ENCODE measurements around the gene TTC19. TPM values are rescaled to one million over a fixed set of nuclear protein-coding genes. Genes with fewer than 3 reads are reported as not detected.
"Not testable (repeated sequence)": the region's sequence is repeated elsewhere in the genome, so short reads cannot be mapped to it uniquely, and the experiment has no call there.

TTC19 gene
- total RNA-seq, 2 experiments from 2014 or later = 21.0 to 22.6 TPM

DNA sequence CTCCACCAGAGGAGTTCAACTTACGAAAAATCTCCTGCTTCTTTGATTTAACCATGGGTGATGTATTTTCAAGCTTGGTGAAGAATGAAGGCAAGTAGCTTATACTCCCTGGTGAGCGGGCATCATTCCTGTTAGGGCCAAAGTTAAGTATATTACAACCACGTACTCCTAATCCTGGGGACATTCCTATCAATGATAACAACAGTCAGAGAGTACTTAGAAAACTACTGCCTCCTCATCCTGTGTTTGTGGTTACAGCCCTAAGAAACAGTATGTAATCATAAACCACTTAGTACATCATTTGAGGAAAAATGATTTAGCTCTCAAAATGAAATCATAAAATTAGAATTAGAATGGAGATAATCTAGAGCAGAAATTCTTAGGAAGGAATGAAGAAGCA lies 47.3 kb downstream of the TTC19 start:
- no peak for DNase-seq
- Mint-ChIP-seq H3K9me3 (no peaks in the 10 kb centered on the region), H3K27me3 (no peaks in the 10 kb centered on the region), H3K4me3 (no peak overlapping the region), H3K36me3 (peaks cover 38% of the 10 kb centered on the region), H3K4me1 (ENCODE audit: low read depth) (peaks cover 8% of the 10 kb centered on the region), H3K27ac (peak overlapping the region; percentile 49)
- ChIA-PET POLR2A (interaction anchor here (1.0 kb wide), 1 partner anchor 46 kb away, joined by 3 read pairs; no protein-coding TSS in a partner anchor), CTCF (interaction anchor here (1.3 kb wide), 1 partner anchor 16 kb away, joined by 8 read pairs; no protein-coding TSS in a partner anchor)
- intact Hi-C loops (cut with micrococcal nuclease) = no loop called here

DNA sequence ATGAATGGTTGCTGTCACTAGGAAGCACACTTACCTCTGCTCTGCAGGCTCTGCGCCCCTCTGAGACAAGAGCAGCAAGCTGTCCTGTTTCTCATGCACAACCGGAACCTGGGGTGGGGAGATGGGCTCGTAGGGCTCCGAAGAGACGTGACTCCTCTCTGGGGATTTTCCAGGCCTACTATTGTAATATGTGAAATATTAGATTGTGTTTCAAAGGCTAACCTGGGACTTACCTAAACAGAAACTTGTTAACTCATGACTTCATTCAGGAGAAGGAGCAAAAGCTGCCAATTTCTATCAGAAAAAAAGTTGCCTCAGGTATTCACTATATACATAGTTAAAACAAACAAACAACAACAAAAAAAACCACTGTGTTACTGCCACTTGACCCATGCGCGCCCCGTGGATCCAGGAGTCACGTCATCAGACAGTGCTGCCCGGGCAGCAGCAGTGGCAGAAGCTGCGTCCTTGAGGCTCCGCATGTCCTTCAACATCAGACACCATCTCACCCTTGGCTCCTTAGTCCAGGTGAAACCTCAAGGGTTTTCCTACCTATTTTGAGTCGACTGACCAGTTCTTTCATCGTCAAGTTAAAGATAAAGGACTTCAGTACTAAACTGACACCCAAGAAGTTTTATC lies 49.3 kb downstream of the TTC19 start:
- Mint-ChIP-seq H3K27me3 (no peaks in the 10 kb centered on the region), H3K36me3 (peaks cover 46% of the 10 kb centered on the region), H3K27ac (no peak overlapping the region), H3K9me3 (no peaks in the 10 kb centered on the region), H3K4me3 (no peak overlapping the region), H3K4me1 (ENCODE audit: low read depth) (peaks cover 9% of the 10 kb centered on the region)
- ChIA-PET CTCF (no interaction called here), POLR2A (no interaction called here)
- intact Hi-C loops (cut with micrococcal nuclease) = no loop called here
- no peak for DNase-seq

DNA sequence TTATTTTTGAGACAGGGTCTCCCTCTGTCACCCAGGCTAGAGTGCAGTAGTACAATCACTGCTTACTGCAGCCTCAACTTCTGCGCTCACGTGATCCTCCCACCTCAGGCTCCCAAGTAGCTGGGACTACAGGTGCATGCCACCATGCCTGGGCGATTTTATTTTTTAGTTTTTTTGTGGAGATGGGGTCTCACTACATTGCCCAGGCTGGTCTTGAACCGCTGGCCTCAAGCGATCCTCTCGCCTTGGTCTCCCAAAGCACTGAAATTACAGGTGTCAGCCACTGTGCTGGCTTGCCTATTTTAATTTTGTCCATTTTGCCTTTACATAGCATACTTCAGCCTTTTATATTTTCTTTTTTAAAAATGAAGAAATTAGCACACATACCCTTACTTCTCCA lies 51.2 kb downstream of the TTC19 start:
- Mint-ChIP-seq H3K27me3 (no peaks in the 10 kb centered on the region), H3K4me1 (ENCODE audit: low read depth) (peaks cover 9% of the 10 kb centered on the region), H3K4me3 (no peak overlapping the region), H3K9me3 (no peaks in the 10 kb centered on the region), H3K27ac (no peak overlapping the region), H3K36me3 (peaks cover 54% of the 10 kb centered on the region)
- ChIA-PET CTCF (no interaction called here), POLR2A (no interaction called here)
- no peak for DNase-seq
- intact Hi-C loops (cut with micrococcal nuclease) = no loop called here

DNA sequence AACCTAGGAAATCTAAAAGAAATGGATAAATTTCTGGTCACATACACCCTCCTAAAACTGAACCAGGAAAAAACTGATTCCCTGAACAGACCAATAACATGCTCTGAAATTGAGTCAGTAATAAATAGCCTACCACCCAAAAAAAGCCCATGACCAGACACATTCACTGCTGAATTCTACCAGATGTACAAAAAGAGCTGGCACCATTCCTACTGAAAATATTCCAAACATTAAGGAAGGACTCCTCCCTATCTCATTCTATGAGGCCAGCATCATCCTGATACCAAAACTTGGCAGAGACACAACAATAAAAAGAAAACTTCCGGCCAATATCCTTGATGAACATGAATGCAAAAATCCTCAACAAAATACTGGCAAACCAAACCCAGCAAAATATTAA lies 52.9 kb downstream of the TTC19 start:
- Mint-ChIP-seq H3K4me1 (ENCODE audit: low read depth) (peaks cover 3% of the 10 kb centered on the region), H3K4me3 (no peak overlapping the region), H3K27me3 (no peaks in the 10 kb centered on the region), H3K36me3 (peaks cover 52% of the 10 kb centered on the region), H3K27ac (peak overlapping the region; percentile 10), H3K9me3 (no peaks in the 10 kb centered on the region)
- ChIA-PET CTCF (no interaction called here), POLR2A (no interaction called here)
- intact Hi-C loops (cut with micrococcal nuclease) = no loop called here
- DNase-seq = no peak

DNA sequence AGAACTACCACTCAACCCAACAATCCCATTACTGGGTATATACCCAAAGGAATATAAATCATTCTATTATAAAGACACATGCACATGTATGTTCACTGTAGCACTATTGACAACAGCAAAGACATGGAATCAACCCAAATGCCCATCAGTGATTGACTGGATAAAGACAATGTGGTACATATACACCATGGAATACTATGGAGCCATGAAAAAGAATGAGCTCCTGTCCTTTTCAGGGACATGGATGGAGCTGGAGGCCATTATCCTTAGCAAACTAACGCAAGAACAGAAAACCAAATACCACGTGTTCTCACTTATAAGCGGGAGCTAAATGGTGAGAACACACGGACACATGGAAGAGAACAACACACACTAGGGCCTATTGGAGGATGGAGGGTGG lies 55.5 kb downstream of the TTC19 start:
- POLR2A ChIA-PET; intact Hi-C loops (cut with micrococcal nuclease); H3K4me3 Mint-ChIP-seq; H3K4me1 Mint-ChIP-seq (ENCODE audit: low read depth); H3K27me3 Mint-ChIP-seq; H3K9me3 Mint-ChIP-seq; H3K27ac Mint-ChIP-seq; CTCF ChIA-PET; DNase-seq: not testable (repeated sequence)
- peaks cover 58% of the 10 kb centered on the region for H3K36me3 Mint-ChIP-seq

DNA sequence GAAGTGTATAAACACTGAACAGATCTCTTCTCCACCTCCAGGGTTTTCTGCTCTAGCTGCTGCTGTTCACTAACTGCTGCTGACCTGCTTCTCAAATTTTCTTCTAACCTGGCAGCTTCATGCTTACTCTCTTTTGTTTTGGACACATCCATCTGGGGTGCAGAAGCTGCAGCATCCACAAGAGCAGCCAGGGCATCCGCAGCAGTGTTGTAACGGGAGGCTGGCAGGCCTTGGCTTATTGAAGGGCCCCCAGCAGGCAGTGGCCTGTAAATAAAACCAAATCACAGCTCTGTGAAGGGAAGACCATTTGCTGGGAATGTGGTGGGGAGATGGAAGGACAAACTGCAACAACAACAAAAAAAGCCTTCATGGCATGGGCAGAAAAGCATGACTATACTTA lies 62.0 kb downstream of the TTC19 start:
- CTCF ChIA-PET = no interaction called here
- DNase-seq = no peak
- H3K27ac Mint-ChIP-seq = no peak overlapping the region
- H3K4me3 Mint-ChIP-seq = no peak overlapping the region
- peaks cover 48% of the 10 kb centered on the region for H3K36me3 Mint-ChIP-seq
- no peaks in the 10 kb centered on the region for H3K9me3 Mint-ChIP-seq
- POLR2A ChIA-PET = no interaction called here
- H3K4me1 Mint-ChIP-seq (ENCODE audit: low read depth) = peaks cover 5% of the 10 kb centered on the region
- no peaks in the 10 kb centered on the region for H3K27me3 Mint-ChIP-seq
- intact Hi-C loops (cut with micrococcal nuclease) = no loop called here

DNA sequence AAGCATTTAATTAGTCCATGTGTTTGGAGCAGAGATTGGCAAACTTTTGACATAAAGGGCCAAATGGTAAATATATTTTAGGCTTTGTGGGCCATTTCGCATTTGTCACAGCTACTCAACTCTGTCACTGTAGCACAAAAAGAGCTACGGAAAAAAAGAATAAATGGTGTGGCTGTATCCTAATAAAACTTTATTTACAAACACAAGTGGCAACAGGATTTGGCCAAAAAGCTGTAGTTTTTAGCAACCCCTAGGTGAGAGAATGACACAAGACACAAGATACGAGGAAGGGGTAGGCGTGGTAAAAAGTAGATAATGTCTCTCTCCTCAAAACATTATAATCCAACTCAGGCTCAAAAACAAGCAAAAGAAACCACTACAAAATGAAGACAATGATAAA lies 66.5 kb downstream of the TTC19 start:
- Mint-ChIP-seq H3K4me1 (ENCODE audit: low read depth) (peaks cover 11% of the 10 kb centered on the region), H3K27me3 (no peaks in the 10 kb centered on the region), H3K27ac (no peak overlapping the region), H3K9me3 (no peaks in the 10 kb centered on the region), H3K36me3 (peaks cover 56% of the 10 kb centered on the region), H3K4me3 (no peak overlapping the region)
- CTCF ChIA-PET = no interaction called here
- intact Hi-C loops (cut with micrococcal nuclease) = no loop called here
- DNase-seq = no peak
- POLR2A ChIA-PET = no interaction called here

DNA sequence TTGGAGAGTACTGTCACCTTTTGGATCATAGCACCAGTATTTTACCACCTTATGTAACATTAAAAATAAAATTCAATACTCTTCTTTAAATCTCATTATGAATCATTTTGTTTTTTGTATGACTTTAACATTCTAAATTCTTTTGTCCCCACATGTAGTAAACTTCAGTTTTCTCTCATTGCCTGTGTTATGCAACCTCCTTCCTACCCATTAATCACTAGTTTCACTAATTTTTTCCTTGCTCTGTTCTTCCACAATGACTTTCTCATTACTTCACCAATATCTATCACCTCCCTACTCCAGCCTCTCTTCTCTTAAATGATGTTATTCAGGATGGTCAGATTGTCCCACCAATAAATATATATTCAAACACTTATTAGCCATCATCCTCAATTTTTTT lies 68.7 kb downstream of the TTC19 start:
- Mint-ChIP-seq H3K27ac (peak overlapping the region; percentile 20), H3K36me3 (peaks cover 53% of the 10 kb centered on the region), H3K4me3 (no peak overlapping the region), H3K27me3 (no peaks in the 10 kb centered on the region), H3K9me3 (no peaks in the 10 kb centered on the region), H3K4me1 (ENCODE audit: low read depth) (peaks cover 11% of the 10 kb centered on the region)
- intact Hi-C loops (cut with micrococcal nuclease) = no loop called here
- ChIA-PET CTCF (no interaction called here), POLR2A (no interaction called here)
- DNase-seq = no peak

DNA sequence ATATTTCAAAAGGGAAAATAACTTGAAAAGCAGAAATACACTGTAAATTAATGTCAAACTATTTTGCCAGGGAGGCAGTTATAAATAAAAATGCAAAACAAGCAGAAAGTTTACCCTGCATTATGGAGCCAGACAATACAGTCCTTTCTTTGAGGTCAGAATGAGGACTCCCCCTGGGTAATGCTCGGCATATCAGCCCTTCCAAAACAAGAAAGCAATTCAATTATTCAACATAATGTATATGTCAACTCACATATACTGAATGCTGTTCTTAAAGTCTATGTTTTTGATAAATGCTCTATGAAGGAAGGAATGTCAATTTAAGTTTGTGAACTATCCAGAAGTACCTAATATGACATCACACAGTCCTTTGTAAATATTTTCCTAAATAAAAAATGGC lies 72.4 kb downstream of the TTC19 start:
- H3K4me1 Mint-ChIP-seq (ENCODE audit: low read depth) = peaks cover 11% of the 10 kb centered on the region
- H3K9me3 Mint-ChIP-seq = no peaks in the 10 kb centered on the region
- CTCF ChIA-PET = interaction anchor here (0.9 to 1.2 kb wide), 3 partner anchors 32 to 281 kb away, joined by 3 to 4 read pairs (median 3); partner anchors contain the start of gene CENPV
- peaks cover 49% of the 10 kb centered on the region for H3K36me3 Mint-ChIP-seq
- intact Hi-C loops (cut with micrococcal nuclease) = no loop called here
- H3K27ac Mint-ChIP-seq = no peak overlapping the region
- POLR2A ChIA-PET = no interaction called here
- H3K4me3 Mint-ChIP-seq = no peak overlapping the region
- no peaks in the 10 kb centered on the region for H3K27me3 Mint-ChIP-seq
- DNase-seq = no peak

DNA sequence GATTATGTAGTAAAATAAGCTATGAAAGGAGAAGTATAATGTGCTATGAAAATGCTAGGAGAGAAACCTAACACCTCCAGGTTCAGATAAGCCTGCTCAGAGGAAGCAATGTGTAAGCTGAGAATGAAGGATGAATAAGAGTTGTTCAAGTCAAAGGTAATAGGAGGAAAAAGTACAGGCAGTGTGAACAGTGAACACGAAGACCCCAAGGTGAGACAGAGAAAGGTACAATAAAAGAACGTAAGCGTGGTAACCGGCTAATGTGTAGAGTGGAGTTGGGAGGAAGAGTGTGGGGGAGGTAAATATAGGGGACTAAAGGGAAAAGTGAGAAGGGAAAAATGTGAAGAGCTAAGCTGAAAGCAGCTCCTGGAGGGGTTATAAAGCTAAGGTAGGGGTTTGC lies 74.2 kb downstream of the TTC19 start:
- Mint-ChIP-seq H3K27me3 (no peaks in the 10 kb centered on the region), H3K27ac (no peak overlapping the region), H3K4me1 (ENCODE audit: low read depth) (peaks cover 3% of the 10 kb centered on the region), H3K36me3 (peaks cover 44% of the 10 kb centered on the region), H3K4me3 (no peak overlapping the region), H3K9me3 (no peaks in the 10 kb centered on the region)
- CTCF ChIA-PET = no interaction called here
- intact Hi-C loops (cut with micrococcal nuclease) = no loop called here
- POLR2A ChIA-PET = no interaction called here
- no peak for DNase-seq

DNA sequence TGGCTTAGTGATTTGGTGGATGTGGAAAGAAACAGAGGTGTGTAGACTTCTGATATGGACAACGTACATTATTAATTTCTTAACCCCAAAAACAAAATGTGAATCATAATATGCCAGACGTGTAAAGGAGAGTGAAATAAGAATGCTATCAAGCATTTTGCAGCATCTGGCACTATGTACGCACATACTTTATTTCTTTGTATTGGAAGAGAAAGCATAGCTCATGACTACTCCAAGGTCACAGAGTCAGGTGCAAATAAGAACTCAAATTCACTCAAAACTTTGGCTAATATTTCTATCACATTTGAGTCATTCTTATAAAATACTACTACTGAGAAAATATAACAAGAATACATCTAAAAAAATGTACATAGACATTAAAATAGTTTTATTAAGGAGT lies 74.8 kb downstream of the TTC19 start:
- intact Hi-C loops (cut with micrococcal nuclease) = no loop called here
- H3K27ac Mint-ChIP-seq = no peak overlapping the region
- POLR2A ChIA-PET = no interaction called here

DNA sequence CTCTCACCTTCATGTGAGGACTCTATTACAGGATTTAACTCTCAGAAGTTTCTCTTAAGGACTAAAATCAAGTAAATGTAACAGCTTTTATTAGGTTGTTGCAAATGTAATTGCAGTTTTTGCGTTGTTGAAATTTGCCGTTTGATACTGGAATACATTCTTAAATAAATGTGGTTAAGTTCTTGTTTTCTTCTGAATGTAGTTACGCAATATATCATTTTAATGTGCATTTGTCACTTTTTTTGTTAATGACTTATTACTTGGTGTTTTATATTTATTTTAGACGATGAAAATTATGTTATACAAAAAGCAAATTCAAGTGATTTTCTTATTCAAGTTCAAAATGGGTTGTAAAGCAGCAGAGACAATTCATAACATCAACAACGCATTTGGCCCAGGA lies 76.3 kb downstream of the TTC19 start:
- no peak for DNase-seq
- peaks cover 45% of the 10 kb centered on the region for H3K36me3 Mint-ChIP-seq
- no peak overlapping the region for H3K4me3 Mint-ChIP-seq
- CTCF ChIA-PET = no interaction called here
- H3K27me3 Mint-ChIP-seq = no peaks in the 10 kb centered on the region
- no peaks in the 10 kb centered on the region for H3K4me1 Mint-ChIP-seq (ENCODE audit: low read depth)
- intact Hi-C loops (cut with micrococcal nuclease) = no loop called here
- no peaks in the 10 kb centered on the region for H3K9me3 Mint-ChIP-seq
- POLR2A ChIA-PET = no interaction called here
- H3K27ac Mint-ChIP-seq = no peak overlapping the region

More for the DNA sequence above, 74.8 kb downstream of the TTC19 start:
- no peaks in the 10 kb centered on the region for H3K4me1 Mint-ChIP-seq (ENCODE audit: low read depth)
- no peak for DNase-seq
- CTCF ChIA-PET = no interaction called here
- H3K9me3 Mint-ChIP-seq = no peaks in the 10 kb centered on the region
- peaks cover 47% of the 10 kb centered on the region for H3K36me3 Mint-ChIP-seq
- H3K27me3 Mint-ChIP-seq = no peaks in the 10 kb centered on the region
- H3K4me3 Mint-ChIP-seq = no peak overlapping the region

Measured in activated CD4-positive, alpha-beta memory T cell treated with anti-CD3 and anti-CD28 coated beads for 36 hours (primary cell).